HG02852 (cell line): ENCODE data around the gene ELOVL6.
"Not testable (repeated sequence)": the region's sequence is repeated elsewhere in the genome, so short reads cannot be mapped to it uniquely, and the experiment has no call there.

Experiments used
- ATAC-seq: cut with Tn5 transposase; IDR thresholded peaks from one replicate; pipeline ENCODE4 v1.9.1; 2021; ENCODE audit warnings: mild to moderate bottlenecking, moderate library complexity; ENCODE audit not compliant: unreplicated experiment

Gene ELOVL6

GRCh38 chr4:110198435-110199416 is at the start of gene ELOVL6:
Gene ELOVL6, minus strand, starts transcription at chr4:110198615. Its CDS starts 280 bp downstream, at chr4:110198335.
- peak; percentile 7 for ATAC-seq

GRCh38 chr4:110248100-110248499 is 49.7 kb upstream of the ELOVL6 start:
- no peak for ATAC-seq

GRCh38 chr4:110247591-110247990 is 49.2 kb upstream of the ELOVL6 start:
- ATAC-seq: no peak

- ATAC-seq: no peak
Measured at GRCh38 chr4:110245577-110245976, 47.2 kb upstream of the ELOVL6 start.

- ATAC-seq: no peak
Measured at GRCh38 chr4:110236324-110236723, 37.9 kb upstream of the ELOVL6 start.

GRCh38 chr4:110233581-110233980 is 35.2 kb upstream of the ELOVL6 start:
- ATAC-seq: not testable (repeated sequence)

- ATAC-seq: no peak
Measured at GRCh38 chr4:110231869-110232268, 33.5 kb upstream of the ELOVL6 start.

GRCh38 chr4:110229266-110229665 is 30.9 kb upstream of the ELOVL6 start:
- ATAC-seq: no peak

GRCh38 chr4:110224812-110225211 is 26.4 kb upstream of the ELOVL6 start:
- no peak for ATAC-seq

- ATAC-seq: no peak
Measured at GRCh38 chr4:110224142-110224541, 25.7 kb upstream of the ELOVL6 start.

GRCh38 chr4:110218935-110219334 is 20.5 kb upstream of the ELOVL6 start:
- not testable (repeated sequence) for ATAC-seq

- not testable (repeated sequence) for ATAC-seq
Measured at GRCh38 chr4:110217181-110217580, 18.8 kb upstream of the ELOVL6 start.

- ATAC-seq: no peak
Measured at GRCh38 chr4:110216129-110216528, 17.7 kb upstream of the ELOVL6 start.

GRCh38 chr4:110211770-110212061 is 13.3 kb upstream of the ELOVL6 start:
- no peak for ATAC-seq

GRCh38 chr4:110211007-110211769 is 12.8 kb upstream of the ELOVL6 start:
- peak; percentile 84 for ATAC-seq

GRCh38 chr4:110208419-110208818 is 10.0 kb upstream of the ELOVL6 start:
- no peak for ATAC-seq

- ATAC-seq: no peak
Measured at GRCh38 chr4:110207233-110207632, 8.8 kb upstream of the ELOVL6 start.

- no peak for ATAC-seq
Measured at GRCh38 chr4:110202024-110202423, 3.6 kb upstream of the ELOVL6 start.

- no peak for ATAC-seq
Measured at GRCh38 chr4:110201502-110201901, 3.1 kb upstream of the ELOVL6 start.

- no peak for ATAC-seq
Measured at GRCh38 chr4:110200689-110201088, 2.3 kb upstream of the ELOVL6 start.

- no peak for ATAC-seq
Measured at GRCh38 chr4:110198049-110198434, 373 bp downstream of the ELOVL6 start.

- ATAC-seq: peak; percentile 10
Measured at GRCh38 chr4:110197529-110198042, 829 bp downstream of the ELOVL6 start.
